Stomach smooth muscle (tissue), 2 donors: ENCODE measurements around the gene ADAMTS14.
"Not testable (repeated sequence)": the region's sequence is repeated elsewhere in the genome, so short reads cannot be mapped to it uniquely, and the experiment has no call there.

Experiments
- H3K27ac ChIP-seq: one replicate; pipeline ENCODE4 v1.7.0; 2013; ENCODE audit warnings: mild to moderate bottlenecking, low read length, inconsistent platforms
- H3K27me3 ChIP-seq, 2 donors: one replicate each; pipeline ENCODE4 v1.7.0; 2013; ENCODE audit warnings: low read length in 2 of 2; ENCODE audit not compliant: insufficient read depth in 2 of 2, control insufficient read depth in 1 of 2
- H3K36me3 ChIP-seq, 2 donors: one replicate each; pipeline ENCODE4 v1.7.0; 2013; ENCODE audit warnings: low read length in 2 of 2; ENCODE audit not compliant: control insufficient read depth in 2 of 2, insufficient read depth in 2 of 2
- H3K4me1 ChIP-seq: one replicate; pipeline ENCODE4 v1.7.0; 2013; ENCODE audit warnings: low read length; ENCODE audit not compliant: control insufficient read depth, insufficient read depth
- H3K4me3 ChIP-seq, 2 donors: one replicate each; pipeline ENCODE4 v1.7.0; 2013; ENCODE audit warnings: low read length in 2 of 2
- H3K9ac ChIP-seq, 2 donors: one replicate each; pipeline ENCODE4 v1.7.0; 2013; ENCODE audit warnings: low read length in 2 of 2, mild to moderate bottlenecking in 1 of 2
- H3K9me3 ChIP-seq, 2 donors: one replicate each; pipeline ENCODE4 v1.7.0; 2013; ENCODE audit warnings: low read length in 2 of 2; ENCODE audit not compliant: control insufficient read depth in 2 of 2
- donor health status: healthy.
- donor health status: Pancreatic carcinoma.

The ADAMTS14 gene

DNA sequence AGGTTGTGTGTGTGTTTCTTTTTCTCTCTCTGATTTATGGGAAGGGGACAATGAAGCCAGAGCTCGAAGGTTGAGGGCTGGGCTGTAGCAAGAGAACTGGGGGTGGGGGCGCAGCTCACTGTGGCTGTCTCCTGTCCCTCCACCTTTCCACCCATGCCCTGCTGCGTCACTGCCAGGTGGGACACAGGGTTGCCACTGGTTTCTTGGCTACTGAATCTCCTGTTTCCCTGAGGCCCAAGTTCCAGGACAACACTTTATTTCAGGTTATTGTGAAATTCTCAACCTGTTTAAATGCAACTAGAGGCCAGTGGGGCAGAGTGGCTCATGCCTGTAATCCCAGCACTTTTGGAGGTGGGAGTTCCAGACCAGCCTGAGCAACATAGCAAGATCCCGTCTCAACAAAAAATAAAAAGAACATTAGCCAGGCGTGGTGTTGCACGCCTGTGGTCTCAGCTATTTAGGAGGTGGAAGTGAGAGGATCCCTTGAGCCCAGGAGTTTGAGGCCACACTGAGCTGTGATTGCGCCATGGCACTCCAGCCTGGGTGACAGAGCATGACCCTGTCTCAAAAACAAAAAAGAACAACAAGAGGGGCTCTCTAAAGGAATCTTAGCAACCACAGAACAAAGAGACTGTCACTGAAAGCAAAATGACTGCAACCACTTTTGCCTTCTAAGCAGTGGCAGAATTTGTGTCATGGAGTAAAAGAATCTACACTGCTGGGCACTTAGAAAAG, 90.3 kb downstream of the ADAMTS14 start:
- H3K27ac ChIP-seq = no peak overlapping the region
- H3K4me1 ChIP-seq = no peaks in the 10 kb centered on the region
- H3K4me3 ChIP-seq = no peak overlapping the region
- H3K36me3 ChIP-seq = no peaks in the 10 kb centered on the region
- H3K9me3 ChIP-seq = no peaks in the 10 kb centered on the region
- H3K9ac ChIP-seq = no peak overlapping the region
- no peaks in the 10 kb centered on the region for H3K27me3 ChIP-seq

DNA sequence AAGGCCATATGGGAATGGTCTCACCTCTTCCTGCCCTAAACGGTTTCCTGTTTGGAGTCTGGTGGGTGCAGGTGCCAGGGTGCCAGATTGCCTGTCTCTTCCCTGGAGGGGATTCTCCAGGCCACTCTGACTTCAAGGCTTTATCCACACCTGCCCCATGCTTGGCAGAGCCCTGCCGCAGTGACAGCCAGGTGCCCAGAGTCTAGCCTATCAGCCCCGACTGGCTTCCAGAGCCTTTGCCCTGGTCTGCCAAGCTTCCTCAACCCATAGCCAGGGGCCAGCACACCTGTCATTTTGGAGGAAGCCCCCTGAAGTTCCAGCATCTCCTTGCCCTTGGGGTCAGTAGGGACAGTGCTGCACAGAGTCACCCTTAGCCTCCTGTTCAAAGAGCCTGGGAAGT, 91.3 kb downstream of the ADAMTS14 start:
- Histone ChIP-seq H3K4me3 (no peak overlapping the region), H3K9ac (no peak overlapping the region), H3K27ac (no peak overlapping the region), H3K9me3 (no peaks in the 10 kb centered on the region), H3K36me3 (no peaks in the 10 kb centered on the region), H3K27me3 (no peaks in the 10 kb centered on the region), H3K4me1 (no peaks in the 10 kb centered on the region)

DNA sequence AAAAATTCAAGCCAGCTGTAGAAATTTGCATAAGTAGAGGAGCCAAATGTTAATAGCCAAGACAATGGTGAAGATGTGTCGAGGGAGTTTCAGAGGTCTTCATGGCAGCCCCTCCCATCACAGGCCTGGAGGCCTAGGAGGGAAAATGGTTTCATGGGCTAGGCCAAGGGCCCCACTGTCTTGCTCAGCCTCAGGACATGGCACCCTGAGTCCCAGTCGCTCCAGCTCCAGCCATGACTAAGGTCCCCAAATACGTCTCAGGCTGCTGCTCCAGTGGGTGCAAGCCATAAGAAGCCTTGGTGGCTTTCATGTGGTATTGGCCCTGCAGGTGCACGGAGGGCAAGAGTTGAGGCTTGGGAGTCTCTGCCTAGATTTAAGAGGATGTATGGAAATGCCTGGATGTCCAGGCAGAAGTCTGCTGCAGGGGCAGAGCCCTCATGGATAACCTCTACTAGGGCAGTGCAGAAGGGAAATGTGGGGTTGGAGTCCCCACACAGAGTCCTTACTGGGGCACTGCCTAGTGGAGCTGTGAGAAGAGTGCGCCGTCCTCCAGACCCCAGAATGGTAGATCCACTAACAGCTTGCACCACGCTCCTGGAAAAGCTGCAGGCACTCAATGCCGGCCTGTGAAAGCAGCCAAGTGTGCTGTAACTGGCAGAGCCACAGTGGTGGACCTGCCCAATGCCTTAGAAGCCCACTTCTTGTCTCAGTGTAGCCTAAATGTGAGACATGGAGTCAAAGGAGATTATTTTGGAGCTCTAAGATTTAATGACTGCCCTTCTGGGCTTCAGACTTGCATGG, 93.7 kb downstream of the ADAMTS14 start:
- Histone ChIP-seq H3K9me3 (no peaks in the 10 kb centered on the region), H3K4me3 (no peak overlapping the region), H3K27ac (no peak overlapping the region), H3K36me3 (no peaks in the 10 kb centered on the region), H3K4me1 (no peaks in the 10 kb centered on the region), H3K9ac (no peak overlapping the region), H3K27me3 (no peaks in the 10 kb centered on the region)

DNA sequence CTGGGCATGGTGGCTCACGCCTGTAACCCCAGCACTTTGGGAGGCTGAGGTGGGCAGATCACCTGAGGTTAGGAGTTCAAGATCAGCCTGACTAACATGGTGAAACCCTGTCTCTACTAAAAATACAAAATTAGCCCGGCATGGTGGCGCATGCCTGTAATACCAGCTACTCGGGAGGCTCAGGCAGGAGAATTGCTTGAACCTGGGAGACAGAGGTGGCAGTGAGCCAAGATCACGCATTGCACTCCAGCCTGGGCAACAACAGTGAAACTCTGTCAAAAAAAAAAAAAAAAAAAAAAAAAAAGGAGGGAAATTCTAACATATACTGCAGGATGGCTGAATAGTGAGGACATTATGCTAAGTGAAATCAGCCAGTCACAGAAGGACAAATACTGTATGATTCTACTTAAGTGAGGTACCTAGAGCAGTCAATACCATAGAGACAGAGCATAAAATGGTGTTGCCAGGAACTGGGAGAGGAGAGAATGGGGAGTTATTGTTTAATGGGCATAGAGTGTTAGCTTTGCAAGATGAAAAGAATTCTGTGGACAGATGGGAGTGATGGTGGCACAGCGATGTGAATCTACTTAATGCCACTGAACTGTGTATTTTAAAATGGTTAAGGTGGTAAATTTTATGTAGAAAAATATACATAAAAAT, 95.8 kb downstream of the ADAMTS14 start:
- H3K4me1 ChIP-seq, H3K36me3 ChIP-seq, H3K9ac ChIP-seq, H3K9me3 ChIP-seq, H3K27ac ChIP-seq, H3K4me3 ChIP-seq, H3K27me3 ChIP-seq: not testable (repeated sequence)

DNA sequence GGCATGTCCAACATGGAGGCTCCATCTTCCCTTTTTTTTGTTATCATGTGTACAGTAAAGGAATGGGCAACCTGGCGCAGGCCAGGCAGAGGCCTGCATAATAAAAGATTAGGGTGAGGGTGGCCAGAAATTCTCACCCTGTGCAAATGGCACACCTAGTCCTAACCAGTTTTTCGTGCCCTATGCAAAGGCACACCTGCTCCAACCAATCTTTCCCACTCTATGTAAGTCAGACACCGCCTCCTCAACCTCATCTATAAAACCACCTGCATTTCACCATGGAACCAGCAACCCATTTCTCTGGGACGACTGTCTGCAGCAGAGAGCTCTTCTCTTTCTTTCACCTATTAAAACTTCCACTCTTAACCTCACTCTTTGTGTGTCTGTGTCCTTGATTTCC, 96.8 kb downstream of the ADAMTS14 start:
- H3K4me1 ChIP-seq = no peaks in the 10 kb centered on the region
- H3K27ac ChIP-seq = no peak overlapping the region
- no peaks in the 10 kb centered on the region for H3K27me3 ChIP-seq
- no peaks in the 10 kb centered on the region for H3K9me3 ChIP-seq
- no peak overlapping the region for H3K4me3 ChIP-seq
- H3K36me3 ChIP-seq = no peaks in the 10 kb centered on the region
- no peak overlapping the region for H3K9ac ChIP-seq

DNA sequence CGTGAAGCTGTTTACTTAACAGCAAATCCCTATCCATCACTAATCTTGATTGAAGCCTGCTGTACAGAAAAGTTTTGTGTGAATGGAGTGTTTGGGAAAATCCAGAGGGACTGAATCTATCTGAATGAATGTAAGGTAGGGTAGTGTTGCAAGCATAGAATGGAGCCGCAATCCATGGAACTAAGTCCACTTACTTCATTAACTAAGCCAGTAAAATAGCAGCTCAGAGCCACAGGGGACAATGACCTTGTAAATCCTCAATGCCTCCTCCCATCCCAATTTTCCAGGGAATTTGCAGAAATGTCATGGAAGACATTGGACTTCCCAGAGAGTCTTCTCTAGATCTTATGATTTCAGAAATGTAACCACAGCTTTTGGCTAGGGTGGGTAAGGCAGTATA, 97.7 kb downstream of the ADAMTS14 start:
- Histone ChIP-seq H3K9me3 (no peaks in the 10 kb centered on the region), H3K4me1 (no peaks in the 10 kb centered on the region), H3K27me3 (no peaks in the 10 kb centered on the region), H3K4me3 (no peak overlapping the region), H3K9ac (no peak overlapping the region), H3K36me3 (no peaks in the 10 kb centered on the region), H3K27ac (no peak overlapping the region)

DNA sequence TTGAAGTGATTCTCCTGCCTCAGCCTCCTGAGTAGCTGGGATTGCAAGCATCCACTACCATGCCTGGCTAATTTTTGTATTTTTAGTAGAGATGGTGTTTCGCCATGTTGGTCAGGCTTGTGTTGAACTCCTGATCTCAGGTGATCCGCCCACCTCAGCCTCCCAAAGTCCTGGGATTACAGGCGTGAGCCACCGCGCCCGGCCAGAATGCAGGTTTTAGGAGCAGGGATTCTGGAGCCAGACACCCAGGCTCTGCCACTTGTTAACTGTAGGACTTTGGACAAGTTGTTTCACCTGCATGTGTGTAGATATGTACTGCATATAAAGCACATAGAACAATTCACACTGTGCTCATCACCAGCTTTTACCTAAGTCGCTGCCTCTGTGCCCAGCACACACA, 98.2 kb downstream of the ADAMTS14 start:
- H3K9ac ChIP-seq, H3K36me3 ChIP-seq, H3K4me3 ChIP-seq, H3K4me1 ChIP-seq, H3K27me3 ChIP-seq, H3K9me3 ChIP-seq, H3K27ac ChIP-seq: not testable (repeated sequence)

DNA sequence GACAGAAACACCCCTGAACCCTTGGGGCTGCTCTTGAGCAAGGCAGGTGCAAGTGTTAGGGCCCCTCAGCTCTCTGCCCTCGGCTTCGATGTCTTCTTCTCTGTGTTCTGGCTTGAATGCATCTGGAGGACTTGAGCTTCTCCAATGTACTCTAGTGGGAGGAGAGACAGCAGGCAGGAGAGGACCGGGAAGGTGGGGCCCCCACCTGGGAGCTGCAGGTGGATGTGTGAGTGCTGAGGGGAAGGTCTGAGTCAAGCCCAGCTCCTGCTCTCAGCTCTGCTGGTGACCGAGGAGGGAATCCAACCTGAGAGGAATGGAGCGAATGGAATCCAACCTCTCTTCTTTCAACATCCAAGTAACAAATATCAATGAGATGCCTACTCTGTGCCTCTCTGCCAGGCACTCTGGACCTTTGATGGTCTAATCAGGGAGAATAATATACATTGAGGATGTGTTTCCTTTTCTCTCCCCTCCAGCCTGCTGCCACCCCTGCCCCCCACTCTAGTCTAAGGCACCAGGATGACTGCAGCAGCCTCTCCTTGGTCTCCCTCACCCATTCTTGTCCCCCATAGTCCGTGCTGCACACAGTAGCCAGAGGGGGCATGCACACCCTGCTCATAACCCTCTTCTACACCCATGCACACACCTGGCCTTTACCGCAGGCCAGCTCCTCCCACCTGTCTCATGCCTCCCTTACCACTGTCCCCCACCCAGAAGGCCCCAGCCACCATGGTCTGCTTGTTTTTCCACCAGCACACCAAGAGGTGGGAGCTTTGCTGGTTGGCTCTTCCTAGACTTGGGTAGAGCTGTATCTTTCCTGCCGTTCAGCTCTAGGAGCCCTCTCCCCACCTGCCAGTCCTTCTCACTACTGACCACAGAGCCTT, 99.2 kb downstream of the ADAMTS14 start:
- Histone ChIP-seq H3K9ac (no peak overlapping the region), H3K36me3 (no peaks in the 10 kb centered on the region), H3K4me3 (no peak overlapping the region)

DNA sequence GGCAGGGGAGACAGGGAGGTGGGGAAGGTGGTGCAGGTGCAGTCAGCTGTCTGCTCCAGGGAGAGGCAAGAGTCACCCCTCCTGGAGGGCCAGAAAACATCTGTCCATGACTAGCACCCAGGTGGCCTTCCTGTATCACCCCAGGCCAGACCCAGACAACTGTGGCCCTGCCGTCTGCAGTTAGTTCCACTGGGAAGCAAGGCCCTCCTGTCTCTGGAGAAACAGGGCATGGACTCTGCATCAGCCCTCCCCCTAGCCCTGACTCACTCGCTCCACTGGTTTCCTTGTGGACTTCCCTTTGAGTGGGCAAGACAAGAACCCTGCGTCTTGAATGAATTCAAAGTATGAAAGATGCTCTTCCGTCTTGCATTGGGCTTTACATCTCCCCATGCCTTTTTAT, 100.3 kb downstream of the ADAMTS14 start:
- no peak overlapping the region for H3K4me3 ChIP-seq
- H3K9me3 ChIP-seq = no peaks in the 10 kb centered on the region
- no peaks in the 10 kb centered on the region for H3K27me3 ChIP-seq
- H3K36me3 ChIP-seq = no peaks in the 10 kb centered on the region
- no peak overlapping the region for H3K27ac ChIP-seq
- no peaks in the 10 kb centered on the region for H3K4me1 ChIP-seq
- H3K9ac ChIP-seq = no peak overlapping the region

More for the DNA sequence above, 99.2 kb downstream of the ADAMTS14 start:
- H3K27ac ChIP-seq = no peak overlapping the region
- H3K4me1 ChIP-seq = no peaks in the 10 kb centered on the region
- H3K27me3 ChIP-seq = no peaks in the 10 kb centered on the region
- no peaks in the 10 kb centered on the region for H3K9me3 ChIP-seq

DNA sequence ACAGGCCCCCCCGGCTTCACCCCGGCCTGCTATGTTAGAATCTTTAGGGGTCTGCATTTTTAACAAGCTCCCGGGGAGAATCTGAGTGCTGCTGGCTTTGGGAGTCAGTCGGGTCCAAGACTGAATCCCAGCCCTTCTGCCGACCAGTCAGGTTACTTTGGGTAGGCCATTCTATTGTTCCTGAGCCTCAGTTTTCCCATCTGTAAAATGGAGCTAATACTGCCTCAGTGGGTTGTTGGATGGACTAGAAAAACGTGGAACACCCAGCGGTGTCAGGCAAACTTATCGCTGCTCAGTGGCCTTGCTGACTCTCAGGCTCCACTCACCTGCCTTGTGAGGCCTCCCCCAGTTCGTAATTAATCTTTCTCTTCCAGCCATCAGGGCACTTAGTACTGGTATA, 101.2 kb downstream of the ADAMTS14 start:
- Histone ChIP-seq H3K36me3 (no peaks in the 10 kb centered on the region), H3K9me3 (no peaks in the 10 kb centered on the region), H3K9ac (no peak overlapping the region), H3K27me3 (no peaks in the 10 kb centered on the region), H3K4me1 (no peaks in the 10 kb centered on the region), H3K4me3 (no peak overlapping the region), H3K27ac (no peak overlapping the region)
